Dedifferentiated amniotic fluid mesenchymal stem cell (primary cell): ENCODE measurements around the gene COX17.

Source experiments
- DNase-seq: peaks from one replicate; pipeline ENCODE4 v3.0.0-alpha.2; 2016; ENCODE audit errors: extremely low spot score

COX17 gene

DNA sequence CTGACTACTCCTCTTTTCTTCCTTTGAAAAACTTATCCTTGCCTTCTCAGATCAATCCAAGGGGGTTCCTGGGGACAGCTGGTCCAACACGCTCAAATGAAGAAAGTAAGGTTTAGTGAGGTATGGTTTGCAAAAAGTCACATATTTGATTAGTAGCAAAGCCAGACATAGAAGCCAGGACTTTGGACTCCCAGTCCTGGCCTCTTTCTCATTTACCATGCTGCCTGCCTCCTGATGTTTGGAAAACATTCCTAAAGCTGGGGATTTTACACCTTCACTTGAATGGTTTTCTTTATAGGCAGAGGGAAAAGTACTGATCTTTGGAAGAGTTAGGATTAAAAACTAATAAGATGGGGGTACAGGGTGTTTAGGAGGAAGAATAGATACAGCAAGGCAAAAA lies 31.4 kb downstream of the COX17 start:
- DNase-seq, result no peak

DNA sequence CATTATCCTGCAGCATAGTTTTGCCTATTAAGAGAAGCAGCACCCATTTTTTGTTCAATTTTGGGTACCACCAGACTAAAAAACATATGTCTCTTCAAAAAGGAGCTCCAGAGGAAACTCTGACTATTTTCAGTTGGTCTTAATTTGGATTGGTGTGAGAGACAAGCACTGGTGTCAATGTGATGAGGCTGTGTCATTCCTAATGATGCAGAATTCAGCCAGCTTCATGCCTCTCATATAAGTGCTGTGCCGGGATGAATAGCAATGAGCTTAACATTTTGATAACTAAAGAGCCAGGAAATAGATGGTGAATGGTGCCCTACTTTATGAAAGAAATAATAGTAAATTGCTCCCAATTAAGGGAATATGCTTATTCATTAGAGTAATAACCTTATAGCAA lies 32.7 kb downstream of the COX17 start:
- DNase-seq, result no peak

DNA sequence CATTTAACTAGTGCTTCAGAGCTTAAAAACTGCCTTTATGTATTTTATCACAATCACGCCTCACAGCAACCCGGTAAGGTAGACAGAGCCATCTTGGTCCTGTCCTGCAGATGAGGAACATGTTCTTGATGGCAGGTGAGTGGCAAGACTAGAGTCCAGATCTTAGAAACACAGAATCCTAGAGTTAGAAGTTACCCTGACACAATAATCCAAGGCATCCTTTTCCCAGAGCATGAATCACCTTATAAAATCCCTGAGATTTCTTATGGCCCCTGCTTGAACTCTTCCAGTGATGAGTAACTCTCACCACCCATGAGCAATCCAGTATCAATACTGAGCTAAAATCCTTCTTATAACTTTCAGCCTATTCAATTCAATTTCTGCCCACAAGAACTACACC lies 33.7 kb downstream of the COX17 start:
- DNase-seq, result peak; percentile 31

DNA sequence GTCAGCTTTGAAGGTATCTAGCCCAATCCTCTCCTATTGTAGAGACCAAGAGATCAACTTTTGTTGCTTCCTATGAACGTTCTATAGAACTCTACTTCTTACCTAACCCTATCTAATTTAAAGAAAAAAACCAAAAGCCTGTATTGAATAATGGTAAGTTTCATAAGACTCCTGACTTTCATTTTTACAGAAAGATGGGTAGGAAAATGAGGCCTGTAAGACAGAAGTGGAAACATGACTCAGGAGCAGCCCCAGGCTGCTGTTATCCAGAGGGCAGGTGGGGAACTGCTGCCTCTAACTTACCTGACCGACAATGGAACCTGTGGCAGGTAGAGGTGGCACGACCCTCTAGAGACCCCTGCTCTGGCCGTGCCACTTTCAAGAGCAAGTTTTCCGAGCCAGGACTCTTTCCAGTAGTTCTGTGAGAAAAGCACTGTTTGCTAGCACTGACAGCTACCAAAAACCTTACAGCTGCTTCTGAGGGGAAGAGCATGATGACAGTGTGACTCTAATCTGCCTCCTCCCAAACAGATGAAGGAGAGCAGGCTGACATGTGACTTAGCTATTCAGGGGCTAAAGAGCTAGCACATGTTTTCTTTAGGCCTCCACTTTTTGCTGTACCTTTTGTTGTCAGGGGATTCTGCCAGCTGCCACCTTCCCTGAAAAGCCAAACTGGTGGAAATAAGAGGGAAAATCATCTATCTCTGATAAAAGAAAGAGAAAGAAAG lies 34.3 kb downstream of the COX17 start:
- DNase-seq, result no peak

DNA sequence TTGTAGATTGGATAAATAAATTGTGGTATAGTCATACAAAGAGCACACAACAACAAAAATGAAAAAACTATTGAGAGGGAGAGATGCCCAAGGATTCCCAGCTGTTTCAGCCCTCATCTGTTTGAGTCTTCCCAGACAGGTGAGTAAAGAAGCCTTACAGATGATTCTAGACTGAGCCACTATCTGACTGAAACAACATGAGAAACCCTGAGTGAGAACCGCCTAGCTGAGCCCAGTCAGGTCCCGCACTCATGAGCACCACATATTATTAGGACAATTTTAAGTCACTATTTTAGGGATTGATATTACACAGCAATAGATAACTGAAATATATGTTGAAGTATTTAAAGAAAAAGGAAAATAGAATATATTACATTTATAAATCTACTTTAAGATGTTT lies 35.8 kb downstream of the COX17 start:
- no peak for DNase-seq

DNA sequence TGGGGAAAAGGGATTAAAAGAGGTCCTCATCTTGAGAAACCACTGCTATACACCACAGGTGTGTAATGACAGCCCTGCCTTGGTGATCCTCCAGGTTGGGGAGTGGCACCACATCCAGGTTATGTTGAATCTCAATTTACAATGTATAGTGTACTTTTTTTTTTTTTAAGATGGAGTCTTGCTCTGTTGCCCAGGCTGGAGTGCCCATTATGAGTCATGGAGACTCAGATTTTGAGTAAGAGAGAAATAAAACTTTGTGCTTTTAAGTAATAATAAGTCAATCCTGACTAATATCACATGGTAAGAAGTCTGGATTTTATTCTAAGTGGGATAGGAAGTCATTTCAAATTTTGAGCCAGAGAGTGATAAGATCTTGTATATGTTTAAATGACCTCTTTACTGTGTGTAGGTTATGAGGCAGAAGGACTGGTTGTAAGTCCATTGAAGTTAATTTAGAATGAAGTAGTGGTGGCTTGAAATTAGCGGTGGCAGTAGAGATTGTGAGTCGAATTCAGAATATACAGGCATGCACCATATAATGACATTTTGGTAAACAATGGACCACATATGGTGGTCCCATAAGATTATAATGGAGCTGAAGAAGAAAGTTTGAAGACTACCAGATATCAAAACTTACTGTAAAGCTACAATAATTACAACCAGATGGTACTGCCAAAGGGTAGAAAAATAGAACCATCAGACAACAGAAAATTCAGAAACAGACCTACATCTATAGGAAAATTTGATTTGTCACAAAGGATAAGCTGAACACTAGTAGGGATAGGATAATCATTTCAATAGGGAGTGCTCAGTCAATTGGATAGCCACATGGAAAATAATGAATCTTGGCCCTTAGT lies 37.5 kb downstream of the COX17 start:
- no peak for DNase-seq

DNA sequence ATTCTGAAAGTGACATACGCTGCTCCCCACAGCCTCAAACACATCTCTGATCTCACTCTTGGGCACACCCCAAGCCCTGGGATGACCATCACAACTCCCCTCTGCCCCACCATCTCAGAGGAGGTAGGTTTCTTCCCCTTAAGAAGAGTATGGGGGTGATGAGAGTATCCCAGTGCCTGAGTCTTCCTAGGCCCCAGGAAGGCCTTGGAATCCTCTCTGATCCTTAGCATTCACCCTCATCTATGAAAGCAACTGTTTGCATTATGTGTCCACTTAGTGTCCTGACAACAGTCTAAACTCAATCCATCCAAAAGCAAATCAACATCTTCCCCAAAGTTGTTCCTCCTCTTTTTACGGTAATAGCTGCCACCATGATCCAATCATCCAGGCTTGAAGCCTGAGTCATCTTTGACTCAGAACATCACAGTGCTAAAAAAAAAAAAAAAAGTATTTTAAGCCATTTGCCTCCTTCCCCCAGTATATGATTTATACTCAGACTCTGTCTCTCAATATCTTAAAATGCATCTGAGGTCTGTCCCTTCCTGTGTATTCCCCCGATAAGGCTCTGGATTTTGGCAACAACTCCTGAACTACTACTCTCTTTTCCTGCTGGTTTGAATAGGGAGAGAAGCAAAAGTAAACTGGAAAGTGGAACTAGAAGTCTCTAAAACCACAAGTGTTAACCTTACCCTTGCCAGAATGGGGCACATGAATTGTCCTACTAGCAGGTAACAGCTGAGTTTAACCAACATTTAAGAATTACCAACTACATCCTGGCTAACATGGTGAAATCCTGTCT lies 39.3 kb downstream of the COX17 start:
- peak; percentile 55 for DNase-seq

DNA sequence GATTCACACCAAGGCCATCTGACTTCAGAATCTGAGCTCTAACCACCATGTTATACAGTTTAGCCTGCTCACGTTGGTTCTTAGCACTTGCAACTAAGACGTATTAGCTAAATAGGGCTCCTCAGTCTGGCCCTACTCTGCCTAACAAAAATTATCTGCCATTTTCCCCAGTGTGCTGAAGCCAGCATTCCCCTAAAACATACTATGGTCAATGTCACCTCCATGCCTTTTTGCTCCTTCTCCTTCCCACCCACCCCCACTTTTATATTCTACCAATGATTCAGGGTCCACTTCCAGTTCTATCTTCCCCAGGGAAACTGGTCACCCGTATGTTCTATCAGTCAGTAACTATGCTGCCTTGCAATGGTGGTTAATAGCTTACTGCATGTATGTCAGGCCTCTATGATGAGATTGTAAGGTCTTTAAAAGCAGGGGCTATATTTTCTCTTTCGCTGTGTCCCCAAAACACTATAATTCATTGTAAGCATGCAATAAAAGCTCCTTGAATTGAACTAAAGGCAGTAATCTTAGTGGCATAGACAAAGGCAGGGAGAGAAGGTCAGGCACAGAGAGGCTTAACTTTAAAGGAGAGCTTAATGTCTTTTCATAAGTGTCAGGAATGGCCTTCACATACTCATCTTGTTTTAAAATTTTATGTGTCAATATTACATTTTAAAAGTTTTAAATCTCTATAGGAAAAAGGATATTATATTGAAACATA lies 40.2 kb downstream of the COX17 start:
- DNase-seq, result no peak

DNA sequence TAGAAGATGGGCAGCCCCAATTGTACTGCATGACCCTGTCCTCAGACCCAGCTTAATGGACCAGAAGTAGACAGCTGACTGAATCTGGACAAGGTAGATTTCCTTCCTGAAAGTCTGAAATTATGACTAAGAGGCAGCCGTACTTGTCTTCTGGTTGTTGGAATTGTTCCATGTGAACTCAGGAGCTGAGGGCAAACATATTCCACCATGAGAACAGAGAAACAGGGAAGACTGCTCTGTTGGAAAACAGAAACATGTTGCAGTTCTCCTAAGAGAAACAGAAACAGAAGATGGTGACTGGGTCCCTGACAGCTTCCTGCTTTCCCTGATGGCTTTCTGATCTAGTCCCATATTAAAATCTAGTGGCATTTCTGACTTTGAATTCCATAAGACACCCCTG lies 41.0 kb downstream of the COX17 start:
- no peak for DNase-seq

DNA sequence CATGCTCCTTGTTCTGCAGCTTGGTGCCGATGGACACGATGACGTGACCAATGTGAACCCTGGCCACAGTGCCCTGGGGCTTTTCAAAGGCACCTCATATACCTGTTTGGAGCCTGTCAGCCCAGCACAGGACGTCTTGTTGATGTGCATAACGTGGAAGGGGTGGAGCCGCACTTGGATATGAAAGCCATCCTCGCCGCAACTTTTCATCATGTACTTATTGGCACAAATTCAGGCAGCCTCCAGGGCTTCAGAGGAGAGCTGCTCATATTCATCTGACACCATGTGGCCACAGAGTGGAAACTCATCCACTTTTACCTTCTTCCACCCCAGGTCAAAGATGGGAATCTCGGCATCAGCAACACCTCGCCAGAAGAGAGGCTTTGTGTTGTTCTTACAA lies 41.5 kb downstream of the COX17 start:
- no peak for DNase-seq

DNA sequence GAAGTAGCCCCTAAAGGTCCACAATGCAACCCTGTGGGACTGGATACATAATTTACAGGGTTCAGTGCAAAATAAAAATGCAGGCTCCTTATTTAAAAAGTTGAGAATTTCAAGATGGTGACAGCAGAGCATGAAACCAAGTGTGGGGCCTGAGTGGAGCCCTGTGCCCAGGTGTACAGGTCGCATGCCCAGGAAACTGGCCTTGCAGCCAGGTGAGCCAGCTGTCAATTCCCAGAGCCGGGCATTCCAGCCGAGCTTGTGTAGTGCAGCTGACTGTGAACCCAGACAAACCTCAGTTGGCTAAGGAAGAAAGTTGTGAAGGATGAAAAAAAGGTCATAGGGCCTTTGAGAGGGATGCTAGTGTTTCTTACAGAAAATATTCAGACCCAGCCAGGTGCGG lies 44.4 kb downstream of the COX17 start:
- no peak for DNase-seq

DNA sequence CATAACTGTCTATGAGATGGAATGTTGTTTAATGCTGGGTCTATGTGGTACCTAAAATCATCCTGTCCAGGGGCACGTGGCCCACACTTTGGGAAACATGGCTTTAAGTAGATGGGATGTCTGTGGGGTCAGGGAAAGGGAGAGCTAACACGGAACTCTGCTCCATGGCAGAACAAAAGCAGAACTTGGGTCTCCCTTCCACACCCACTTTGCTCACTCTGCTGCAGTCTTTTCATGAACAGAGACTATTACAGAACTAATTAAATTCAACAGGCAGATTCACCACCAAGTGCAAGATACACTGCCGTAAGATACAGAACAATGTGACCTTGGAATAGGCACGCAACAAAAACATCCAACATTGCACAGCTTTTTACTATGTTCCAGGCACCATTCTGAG lies 45.0 kb downstream of the COX17 start:
- no peak for DNase-seq

DNA sequence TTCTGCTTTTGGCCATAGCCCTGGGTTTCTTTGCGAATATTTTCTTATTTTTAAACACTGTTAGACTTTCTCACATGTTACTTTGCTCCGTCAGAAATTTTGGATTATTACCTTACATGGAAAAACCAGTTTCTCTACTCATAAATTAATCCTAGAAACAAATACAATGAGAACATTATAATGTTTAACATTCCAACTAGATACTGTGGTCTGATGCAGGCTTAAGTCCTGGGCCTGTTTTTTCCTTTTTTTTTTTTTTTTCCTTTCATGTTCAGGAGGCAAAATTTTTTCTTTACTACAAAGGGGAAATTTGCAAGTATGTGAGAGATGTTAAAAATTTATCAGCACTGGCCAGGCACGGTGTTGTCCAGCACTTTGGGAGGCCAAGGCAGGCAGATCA lies 45.7 kb downstream of the COX17 start:
- DNase-seq, result no peak

DNA sequence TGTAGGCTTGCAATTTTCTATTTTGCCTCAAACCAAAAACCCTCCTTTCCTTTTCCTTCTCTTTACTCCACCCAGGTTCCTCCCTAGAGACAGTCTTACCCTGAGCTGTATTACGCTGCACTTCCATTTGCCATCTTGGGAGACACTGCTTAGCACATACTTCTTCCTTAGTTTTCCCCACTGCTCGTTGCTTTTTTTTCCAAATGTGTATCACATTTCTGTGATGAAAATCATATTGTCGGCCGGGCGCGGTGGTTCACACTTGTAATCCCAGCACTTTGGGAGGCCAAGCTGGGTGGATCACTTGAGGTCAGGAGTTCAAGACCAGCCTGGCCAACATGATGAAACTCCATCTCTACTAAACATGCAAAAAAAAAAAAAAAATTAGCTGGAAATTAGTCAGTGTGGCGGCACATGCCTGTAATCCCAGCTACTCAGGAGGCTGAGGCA lies 46.3 kb downstream of the COX17 start:
- DNase-seq, result no peak

DNA sequence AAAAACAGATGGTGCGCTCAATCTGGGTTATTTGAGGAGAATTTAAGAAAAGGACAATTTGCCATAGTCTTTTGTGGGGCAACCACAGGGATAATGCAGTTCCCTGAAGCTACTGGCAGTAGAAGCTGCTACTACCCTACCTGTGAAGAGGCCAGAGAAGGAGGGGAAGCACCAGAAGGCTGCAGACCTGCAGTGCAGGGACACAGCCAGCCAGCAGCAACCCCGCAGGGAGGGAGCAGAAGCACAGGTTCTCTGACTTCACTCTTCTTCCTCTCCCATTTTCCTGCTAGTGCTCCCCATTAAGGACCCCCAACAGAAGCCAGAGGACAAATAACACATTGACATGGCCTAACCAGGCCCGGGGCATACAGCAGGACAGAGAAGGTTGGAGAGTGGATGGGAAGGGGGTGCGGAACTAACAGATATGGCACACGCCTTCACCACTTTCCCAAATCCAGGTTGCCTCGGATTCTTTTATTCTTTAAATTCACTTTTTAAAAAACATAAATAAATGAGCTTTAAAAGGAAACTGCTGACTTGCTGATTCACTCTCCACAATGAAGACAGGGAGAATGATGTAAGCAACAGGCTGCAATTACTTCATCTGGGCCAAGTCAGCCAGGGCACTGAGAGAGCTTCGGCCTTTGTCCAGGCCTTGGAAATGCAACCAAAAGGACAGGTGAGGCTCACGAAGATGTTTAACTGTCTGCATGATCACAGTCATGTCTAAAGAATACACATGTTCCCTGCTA lies 46.9 kb downstream of the COX17 start:
- DNase-seq, result peak; percentile 31

DNA sequence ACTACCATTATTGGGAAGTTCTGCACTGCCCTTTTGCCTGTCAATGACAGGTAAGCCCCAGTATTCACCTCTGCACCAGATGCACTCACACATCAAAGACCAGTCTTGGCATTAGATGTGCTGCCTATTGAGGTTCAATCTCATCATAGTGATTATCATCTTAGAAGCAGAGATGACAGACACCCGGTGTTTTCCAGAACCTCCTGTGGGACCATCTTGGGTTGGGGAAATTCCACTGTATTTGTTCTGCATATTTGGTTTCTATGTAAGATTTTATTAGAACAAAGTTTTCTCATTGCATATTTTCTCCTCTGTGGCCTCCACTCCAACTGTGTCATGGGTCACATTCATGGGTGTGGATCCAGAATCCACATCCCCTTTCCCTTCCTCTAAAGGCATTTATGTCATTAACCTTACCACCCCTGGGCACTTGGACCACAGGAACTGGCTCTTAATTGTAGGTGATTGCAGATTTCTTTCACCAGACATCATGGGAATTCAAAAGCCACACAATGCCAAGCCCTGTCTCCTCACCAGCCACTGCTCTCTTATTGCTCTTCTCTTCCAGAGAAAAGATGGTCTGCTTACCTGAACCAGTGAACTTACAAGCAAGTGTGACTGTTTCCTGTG lies 48.3 kb downstream of the COX17 start:
- DNase-seq, result no peak

DNA sequence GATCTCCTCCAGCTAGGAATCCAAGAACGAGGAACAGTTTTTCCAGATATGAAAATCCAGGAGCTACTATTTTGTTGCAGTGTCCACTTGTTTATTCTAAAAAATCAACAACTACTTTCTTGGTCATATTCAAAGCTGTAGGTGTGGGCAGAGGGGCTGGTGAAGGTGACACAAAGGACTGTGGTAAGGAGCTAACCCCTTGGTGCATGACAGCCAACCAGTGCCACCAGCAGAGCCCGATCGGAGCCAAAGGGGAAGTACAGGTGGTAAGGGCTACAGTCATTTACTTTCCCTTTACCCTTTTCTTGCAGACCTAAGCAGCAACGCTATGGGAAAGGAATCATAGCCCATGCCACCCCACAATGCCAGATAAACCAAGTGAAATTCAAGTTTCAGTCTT lies 48.8 kb downstream of the COX17 start:
- no peak for DNase-seq

DNA sequence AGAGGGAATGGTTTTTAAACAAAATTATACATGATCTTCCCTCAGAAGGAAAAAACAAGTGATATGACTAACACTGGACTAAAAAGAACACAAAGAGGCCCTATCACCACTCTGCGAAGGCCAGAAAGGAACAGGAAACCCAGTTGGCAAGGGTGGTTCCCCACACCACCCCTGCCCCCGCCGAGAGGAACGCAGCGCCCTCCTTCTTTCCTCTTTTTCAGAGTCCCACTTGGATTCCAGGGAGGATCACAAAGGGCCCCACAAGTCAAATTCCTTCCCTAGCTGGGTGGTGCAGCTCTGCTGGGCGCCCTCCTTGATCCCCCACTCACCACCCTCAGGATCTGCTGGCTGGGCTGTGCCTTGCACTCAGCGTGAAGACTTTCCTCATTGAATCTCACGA lies 49.7 kb downstream of the COX17 start:
- DNase-seq, result no peak

DNA sequence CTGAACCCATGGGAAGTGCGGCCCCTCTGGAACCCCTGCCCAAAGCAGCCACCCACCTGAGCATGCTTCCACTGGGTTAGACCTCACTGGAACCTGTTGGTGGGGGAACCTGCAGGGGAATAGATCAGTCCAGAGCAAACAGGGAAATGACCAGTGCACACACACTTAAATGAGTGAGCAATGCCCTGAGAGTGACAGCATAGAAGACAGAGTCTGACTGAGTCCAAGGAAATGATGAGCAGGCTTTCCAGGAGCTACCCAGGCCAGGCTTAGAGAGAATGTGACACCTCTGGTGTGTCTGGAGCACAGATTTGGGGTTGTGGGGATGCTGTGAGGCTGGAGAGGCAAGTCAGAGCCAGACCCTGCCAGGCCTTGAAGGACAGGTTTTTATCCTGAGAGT lies 51.0 kb downstream of the COX17 start:
- no peak for DNase-seq

DNA sequence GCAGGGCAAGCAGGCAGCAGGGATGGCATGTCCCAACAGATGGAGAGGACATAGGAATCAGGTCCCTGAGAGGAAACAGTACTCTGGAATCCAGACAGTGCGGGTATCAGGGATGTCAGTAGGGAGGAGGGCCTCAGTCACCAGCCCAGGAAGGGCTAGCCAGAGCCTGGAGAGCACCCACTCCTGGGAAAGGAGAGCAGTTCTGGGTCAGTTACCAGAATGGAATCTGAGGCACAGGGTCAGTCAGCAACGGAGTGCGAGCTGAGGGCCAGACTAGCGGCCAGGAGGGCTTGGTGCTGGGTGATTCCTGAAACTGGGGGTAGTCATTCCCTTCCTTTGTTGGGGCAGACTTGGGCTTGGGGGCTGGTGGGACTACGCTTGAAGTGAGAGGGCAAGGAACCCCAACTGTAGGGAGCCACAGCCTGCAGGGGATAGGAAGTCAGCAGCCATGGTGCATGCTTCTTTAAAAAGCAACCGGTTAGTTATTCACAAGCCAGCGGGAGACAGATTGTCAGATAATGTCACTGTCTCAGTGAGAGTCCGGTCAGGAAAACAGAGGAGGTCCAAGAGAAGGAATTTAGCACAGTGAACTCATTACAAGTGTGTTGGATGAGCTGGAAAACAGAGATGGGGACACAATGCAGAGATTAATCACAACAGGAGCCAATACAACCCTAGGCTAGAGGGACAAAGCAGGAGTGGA lies 51.6 kb downstream of the COX17 start:
- no peak for DNase-seq
